Measurements from ENCODE around the gene GDPD5.
A peak's percentile ranks its signal among the peaks of the same experiment; 100 is the strongest.

Gene GDPD5

DNA sequence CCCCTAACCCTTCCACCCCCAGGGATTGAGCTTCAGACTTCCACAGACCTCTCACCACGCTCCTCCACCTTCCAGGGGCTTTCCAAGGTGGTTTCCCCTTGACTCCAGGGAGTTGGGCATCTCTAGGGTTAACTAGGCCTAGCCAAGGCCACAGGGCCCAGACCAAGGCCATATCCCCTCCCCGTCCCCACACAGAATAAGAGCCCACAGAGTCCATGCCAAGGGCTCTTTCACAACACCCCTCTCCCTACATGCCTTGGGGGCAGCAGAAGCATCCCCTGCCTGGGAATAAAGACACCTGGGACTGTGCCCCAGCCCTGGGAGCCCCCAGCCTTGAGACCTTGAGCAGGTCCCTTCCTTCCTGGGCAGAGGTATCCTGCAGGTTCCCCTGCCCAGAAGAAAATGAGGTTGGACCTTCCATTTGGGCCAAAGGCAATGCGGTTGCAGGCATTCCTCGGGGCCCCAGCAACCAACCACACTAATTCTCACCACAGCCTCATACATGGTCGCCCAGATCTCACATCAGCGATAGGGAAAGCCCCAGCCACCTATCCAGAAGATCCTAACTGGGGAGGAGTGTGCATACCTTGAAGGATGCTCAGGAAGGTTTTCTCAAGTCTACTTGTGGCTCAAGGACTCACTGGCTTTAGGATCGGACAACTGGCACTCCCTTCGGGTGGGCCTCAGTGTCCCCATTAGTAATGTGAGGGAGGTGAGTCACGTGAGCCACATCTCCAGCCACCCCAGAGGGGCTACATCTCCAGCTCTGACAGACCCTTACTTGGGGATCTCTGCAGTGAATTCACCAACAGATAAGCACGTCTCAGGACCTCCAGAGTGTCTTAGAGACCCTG lies 1.7 kb downstream of the GDPD5 start:
- H3K4me3 ChIP-seq (ENCODE audit: low read length), result peak overlapping the region; percentile 45
- H3K4me1 ChIP-seq (ENCODE audit: insufficient read depth, low read length), result peaks cover 9% of the 10 kb centered on the region
- H3K27me3 ChIP-seq (ENCODE audit: insufficient read depth, low read length), result peaks cover 43% of the 10 kb centered on the region

DNA sequence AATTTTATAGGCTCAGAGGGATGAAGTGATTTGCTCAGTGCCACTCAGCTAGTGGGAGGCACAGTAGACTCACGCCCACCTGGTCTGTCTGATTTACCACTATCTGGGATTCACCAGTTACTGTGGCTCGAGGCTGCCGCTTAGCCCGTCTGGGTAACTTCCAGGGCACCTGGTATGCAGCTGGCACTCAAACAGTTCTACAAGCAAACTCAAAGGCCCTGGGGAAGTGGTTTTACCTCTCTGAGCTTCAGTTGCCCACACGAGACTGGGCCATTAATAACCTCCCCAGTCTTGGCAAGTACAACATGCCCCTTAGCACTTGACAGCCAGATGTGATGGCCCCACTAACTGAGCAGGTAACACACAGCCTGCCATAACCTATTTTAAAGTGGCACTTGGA lies 2.6 kb downstream of the GDPD5 start:
- Histone ChIP-seq H3K36me3 (ENCODE audit: insufficient read depth, low read length) (no peaks in the 10 kb centered on the region), H3K27me3 (ENCODE audit: insufficient read depth, low read length) (peaks cover 43% of the 10 kb centered on the region), H3K9me3 (ENCODE audit: low read length) (no peaks in the 10 kb centered on the region), H3K4me3 (ENCODE audit: low read length) (no peak overlapping the region), H2AFZ (ENCODE audit: low read depth, low read length) (no peak overlapping the region), H3K4me1 (ENCODE audit: insufficient read depth, low read length) (peaks cover 9% of the 10 kb centered on the region)

More for the DNA sequence above, 1.7 kb downstream of the GDPD5 start:
- no peaks in the 10 kb centered on the region for H3K9me3 ChIP-seq (ENCODE audit: low read length)
- H2AFZ ChIP-seq (ENCODE audit: low read depth, low read length), result no peak overlapping the region
- no peaks in the 10 kb centered on the region for H3K36me3 ChIP-seq (ENCODE audit: insufficient read depth, low read length)

DNA sequence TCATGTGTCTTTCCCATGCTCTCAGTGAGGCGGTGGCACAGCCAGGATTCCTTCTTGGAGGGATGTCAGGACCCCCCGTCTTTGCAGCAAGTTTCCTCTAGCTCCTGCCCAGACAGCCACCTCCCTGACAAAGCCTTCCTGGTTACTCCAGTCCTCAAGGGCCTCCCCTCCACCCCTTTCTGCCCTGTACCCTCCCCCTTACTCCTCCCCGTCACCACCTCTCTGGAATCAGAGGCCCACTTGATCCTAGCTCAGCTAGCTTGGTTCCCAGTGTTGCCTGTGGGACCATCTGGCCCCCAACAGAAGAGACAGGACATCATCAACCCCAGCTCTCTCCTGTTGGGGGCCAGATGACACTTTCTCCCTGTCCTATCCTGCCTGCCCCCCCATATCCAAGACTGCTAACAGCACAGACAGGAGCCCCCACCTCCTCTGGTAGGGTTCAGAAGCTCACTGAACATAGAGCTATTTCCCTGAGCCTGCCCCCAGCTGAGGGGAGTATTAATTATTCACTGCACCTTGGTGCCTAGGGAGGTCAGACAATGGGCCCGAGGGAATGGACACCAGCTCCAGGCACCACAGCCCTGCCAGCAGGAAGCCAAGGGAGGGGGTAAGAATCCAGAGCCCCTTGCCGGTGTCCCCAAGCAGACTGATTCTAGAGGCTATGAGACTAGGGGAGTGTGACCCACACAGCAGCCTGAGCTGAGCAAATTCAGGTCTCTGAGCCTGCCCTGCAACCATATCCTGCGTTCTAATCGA lies 3.3 kb downstream of the GDPD5 start:
- H3K9me3 ChIP-seq (ENCODE audit: low read length), result no peaks in the 10 kb centered on the region
- peaks cover 43% of the 10 kb centered on the region for H3K27me3 ChIP-seq (ENCODE audit: insufficient read depth, low read length)
- H3K36me3 ChIP-seq (ENCODE audit: insufficient read depth, low read length), result no peaks in the 10 kb centered on the region
- H3K4me3 ChIP-seq (ENCODE audit: low read length), result no peak overlapping the region
- H2AFZ ChIP-seq (ENCODE audit: low read depth, low read length), result no peak overlapping the region
- peaks cover 9% of the 10 kb centered on the region for H3K4me1 ChIP-seq (ENCODE audit: insufficient read depth, low read length)

DNA sequence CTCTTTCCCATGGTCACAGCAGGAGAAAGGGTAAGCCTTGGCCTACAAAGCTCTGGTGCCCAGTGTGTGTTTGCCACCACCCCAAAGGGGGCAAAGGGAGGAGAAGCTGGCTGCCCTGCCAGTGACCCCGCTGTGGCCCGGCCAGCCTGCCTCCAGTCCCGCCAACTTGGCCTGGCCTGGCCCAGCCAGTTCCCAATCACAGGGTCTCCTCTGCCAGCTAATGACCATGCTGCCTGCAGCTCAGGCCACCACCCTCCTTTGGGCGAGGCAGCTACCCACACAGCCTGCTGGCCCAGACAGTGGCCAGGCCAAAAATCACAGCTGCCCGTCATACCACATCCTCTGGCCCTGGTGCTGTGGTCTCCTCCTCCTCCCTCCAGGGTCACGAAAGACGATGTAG lies 5.1 kb downstream of the GDPD5 start:
- Histone ChIP-seq H3K36me3 (ENCODE audit: insufficient read depth, low read length) (no peaks in the 10 kb centered on the region), H3K4me1 (ENCODE audit: insufficient read depth, low read length) (peaks cover 9% of the 10 kb centered on the region), H3K4me3 (ENCODE audit: low read length) (no peak overlapping the region), H3K27me3 (ENCODE audit: insufficient read depth, low read length) (peaks cover 46% of the 10 kb centered on the region), H2AFZ (ENCODE audit: low read depth, low read length) (no peak overlapping the region), H3K9me3 (ENCODE audit: low read length) (peaks cover 3% of the 10 kb centered on the region)

DNA sequence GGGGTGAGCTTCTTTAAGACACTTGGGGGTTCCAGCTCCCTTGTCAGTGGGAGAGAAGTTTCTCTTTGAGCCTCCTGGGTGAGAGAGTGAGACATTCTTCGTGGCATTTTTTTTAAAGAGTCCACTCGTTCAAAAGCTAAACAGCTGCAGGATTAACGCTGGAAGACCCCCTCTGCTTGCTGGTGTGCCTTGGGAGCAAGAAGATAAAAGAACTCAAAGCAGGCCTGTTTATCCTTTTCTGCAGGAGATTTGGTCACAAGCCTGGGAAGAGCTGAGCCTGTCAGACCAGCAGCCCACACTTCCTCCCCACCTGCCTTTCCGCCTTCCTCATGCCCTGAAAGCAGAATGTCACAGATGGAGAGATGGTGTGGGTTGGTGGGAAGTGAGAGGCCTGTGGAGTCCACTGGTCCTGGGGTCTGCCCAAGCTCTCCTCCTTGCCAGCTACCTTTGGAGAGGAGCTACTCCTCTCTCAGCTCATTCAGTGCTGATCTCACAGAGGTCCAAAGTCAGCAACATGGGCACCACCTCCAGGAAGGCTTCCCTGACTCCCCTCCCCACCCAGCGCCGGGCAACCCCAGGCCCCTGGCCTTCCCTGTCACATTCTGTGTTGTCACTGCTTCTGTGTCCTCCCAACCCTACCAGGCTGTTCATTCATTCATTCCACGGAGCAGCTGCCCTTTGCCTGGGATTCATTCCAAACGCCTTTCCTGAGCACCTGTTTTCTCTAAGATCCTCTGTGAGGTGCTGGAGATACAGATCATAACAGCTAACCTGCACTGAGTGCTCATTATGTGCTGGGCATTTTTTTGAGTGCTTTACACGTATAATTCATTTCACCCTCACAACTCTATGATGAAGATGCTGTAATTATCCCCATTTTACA lies 6.7 kb downstream of the GDPD5 start:
- peaks cover 39% of the 10 kb centered on the region for H3K27me3 ChIP-seq (ENCODE audit: insufficient read depth, low read length)
- H3K4me1 ChIP-seq (ENCODE audit: insufficient read depth, low read length), result no peaks in the 10 kb centered on the region
- H2AFZ ChIP-seq (ENCODE audit: low read depth, low read length), result no peak overlapping the region
- H3K9me3 ChIP-seq (ENCODE audit: low read length), result peaks cover 3% of the 10 kb centered on the region
- no peak overlapping the region for H3K4me3 ChIP-seq (ENCODE audit: low read length)
- no peaks in the 10 kb centered on the region for H3K36me3 ChIP-seq (ENCODE audit: insufficient read depth, low read length)

DNA sequence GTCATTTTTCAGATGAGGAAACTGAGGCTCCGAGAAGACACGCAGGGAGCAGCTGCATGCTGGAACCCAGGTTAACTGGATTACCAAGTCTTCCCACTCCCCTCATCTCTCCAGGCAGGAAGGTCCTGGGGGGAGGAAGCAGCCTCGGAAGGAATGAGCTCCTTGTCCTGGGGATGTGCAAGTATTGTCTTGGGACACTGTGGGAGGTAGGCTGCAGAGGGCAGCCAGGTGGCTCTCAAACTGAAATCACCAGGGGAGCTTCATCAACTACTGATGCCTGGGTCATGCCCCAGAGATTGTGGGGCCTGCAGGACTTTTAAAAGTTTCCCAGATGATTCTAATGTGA lies 7.6 kb downstream of the GDPD5 start:
- Histone ChIP-seq H2AFZ (ENCODE audit: low read depth, low read length) (no peak overlapping the region), H3K27me3 (ENCODE audit: insufficient read depth, low read length) (peaks cover 31% of the 10 kb centered on the region), H3K4me3 (ENCODE audit: low read length) (no peak overlapping the region), H3K4me1 (ENCODE audit: insufficient read depth, low read length) (no peaks in the 10 kb centered on the region), H3K36me3 (ENCODE audit: insufficient read depth, low read length) (no peaks in the 10 kb centered on the region), H3K9me3 (ENCODE audit: low read length) (peaks cover 3% of the 10 kb centered on the region)

DNA sequence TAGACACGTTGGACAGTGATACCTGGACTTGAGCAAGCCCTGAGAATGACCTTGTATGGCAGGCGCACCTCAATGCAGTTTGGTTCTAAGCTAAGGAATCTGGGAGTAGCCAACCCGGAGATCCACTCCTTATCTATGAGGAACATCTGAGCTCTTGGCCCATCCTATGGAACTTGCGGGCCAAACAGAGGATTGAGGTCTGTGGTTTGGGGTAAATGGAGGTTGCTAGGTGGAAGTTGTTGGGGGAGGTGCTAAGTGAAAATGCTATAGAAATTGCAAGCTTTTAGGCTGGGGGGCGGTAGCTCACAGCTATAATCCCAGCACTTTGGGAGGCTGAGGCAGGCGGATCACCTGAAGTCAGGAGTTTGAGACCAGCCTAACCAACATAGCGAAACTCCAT lies 8.9 kb downstream of the GDPD5 start:
- H2AFZ ChIP-seq (ENCODE audit: low read depth, low read length), result no peak overlapping the region
- no peak overlapping the region for H3K4me3 ChIP-seq (ENCODE audit: low read length)
- peaks cover 18% of the 10 kb centered on the region for H3K27me3 ChIP-seq (ENCODE audit: insufficient read depth, low read length)
- peaks cover 3% of the 10 kb centered on the region for H3K9me3 ChIP-seq (ENCODE audit: low read length)
- peaks cover 5% of the 10 kb centered on the region for H3K4me1 ChIP-seq (ENCODE audit: insufficient read depth, low read length)
- H3K36me3 ChIP-seq (ENCODE audit: insufficient read depth, low read length), result no peaks in the 10 kb centered on the region

DNA sequence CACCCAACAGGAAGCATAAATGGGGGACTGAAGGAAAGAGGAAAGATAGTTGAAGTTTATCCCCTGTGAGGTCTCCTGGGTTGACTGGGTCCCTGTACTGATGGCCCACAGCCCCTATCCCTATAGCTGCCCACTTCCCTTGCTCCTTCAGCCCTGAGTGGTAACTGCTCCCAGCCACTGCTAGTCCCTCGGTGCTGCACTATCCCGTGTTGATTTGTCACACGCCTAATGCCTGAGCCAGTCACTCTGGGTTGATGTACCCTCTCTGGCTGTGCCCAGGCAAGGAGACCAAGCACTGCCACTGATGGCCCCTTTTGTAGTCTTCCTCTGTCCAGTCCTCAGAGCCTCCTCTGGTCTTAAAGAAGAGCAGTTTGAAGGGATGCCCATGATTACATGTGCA lies 9.6 kb downstream of the GDPD5 start:
- H3K4me1 ChIP-seq (ENCODE audit: insufficient read depth, low read length), result peaks cover 5% of the 10 kb centered on the region
- H3K4me3 ChIP-seq (ENCODE audit: low read length), result no peak overlapping the region
- peaks cover 3% of the 10 kb centered on the region for H3K9me3 ChIP-seq (ENCODE audit: low read length)
- no peak overlapping the region for H2AFZ ChIP-seq (ENCODE audit: low read depth, low read length)
- no peaks in the 10 kb centered on the region for H3K36me3 ChIP-seq (ENCODE audit: insufficient read depth, low read length)
- peaks cover 20% of the 10 kb centered on the region for H3K27me3 ChIP-seq (ENCODE audit: insufficient read depth, low read length)

DNA sequence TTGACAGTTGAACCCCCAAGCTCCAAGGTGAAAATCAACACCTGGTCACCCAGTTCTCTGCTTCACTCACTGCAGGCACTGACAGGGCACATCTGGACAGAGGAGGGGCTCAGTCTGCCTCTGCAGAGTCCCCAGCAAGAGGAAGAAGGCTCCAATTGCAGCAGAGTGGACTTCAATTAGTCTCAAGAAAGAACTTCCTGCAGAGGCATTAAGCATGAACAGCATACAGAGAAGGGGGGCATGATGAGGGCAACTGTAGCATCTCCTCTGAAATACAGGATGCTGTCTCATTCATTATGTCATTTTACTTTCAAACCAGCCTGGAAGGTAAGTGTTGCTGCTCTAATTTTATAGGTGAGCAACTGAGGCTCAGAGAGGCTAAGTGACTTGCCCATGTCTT lies 11.1 kb downstream of the GDPD5 start:
- Histone ChIP-seq H3K9me3 (ENCODE audit: low read length) (peaks cover 3% of the 10 kb centered on the region), H2AFZ (ENCODE audit: low read depth, low read length) (no peak overlapping the region), H3K27me3 (ENCODE audit: insufficient read depth, low read length) (peaks cover 10% of the 10 kb centered on the region), H3K4me1 (ENCODE audit: insufficient read depth, low read length) (peaks cover 5% of the 10 kb centered on the region), H3K4me3 (ENCODE audit: low read length) (no peak overlapping the region), H3K36me3 (ENCODE audit: insufficient read depth, low read length) (no peaks in the 10 kb centered on the region)

DNA sequence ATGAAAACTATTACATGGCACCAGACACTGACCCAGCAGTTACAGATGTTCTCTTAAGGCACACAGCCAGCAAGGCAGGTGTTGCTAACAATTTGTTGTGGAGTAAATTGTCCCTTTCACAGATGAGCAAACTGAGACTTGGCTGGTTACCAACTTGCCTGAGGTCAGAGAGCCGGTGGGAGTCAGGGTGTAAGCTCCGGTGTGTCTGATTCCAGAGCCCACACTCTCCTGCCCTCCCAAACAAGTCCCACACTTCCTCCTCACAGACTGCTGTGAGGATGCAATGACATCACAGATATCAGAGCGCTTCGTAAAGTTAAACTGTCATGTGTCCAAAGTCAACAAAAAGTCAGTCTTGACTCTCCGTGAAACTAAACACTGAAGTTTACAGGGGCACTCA lies 12.5 kb downstream of the GDPD5 start:
- H3K9me3 ChIP-seq (ENCODE audit: low read length), result peaks cover 3% of the 10 kb centered on the region
- no peaks in the 10 kb centered on the region for H3K36me3 ChIP-seq (ENCODE audit: insufficient read depth, low read length)
- peaks cover 5% of the 10 kb centered on the region for H3K4me1 ChIP-seq (ENCODE audit: insufficient read depth, low read length)
- H3K27me3 ChIP-seq (ENCODE audit: insufficient read depth, low read length), result peaks cover 12% of the 10 kb centered on the region
- H3K4me3 ChIP-seq (ENCODE audit: low read length), result no peak overlapping the region
- H2AFZ ChIP-seq (ENCODE audit: low read depth, low read length), result no peak overlapping the region

DNA sequence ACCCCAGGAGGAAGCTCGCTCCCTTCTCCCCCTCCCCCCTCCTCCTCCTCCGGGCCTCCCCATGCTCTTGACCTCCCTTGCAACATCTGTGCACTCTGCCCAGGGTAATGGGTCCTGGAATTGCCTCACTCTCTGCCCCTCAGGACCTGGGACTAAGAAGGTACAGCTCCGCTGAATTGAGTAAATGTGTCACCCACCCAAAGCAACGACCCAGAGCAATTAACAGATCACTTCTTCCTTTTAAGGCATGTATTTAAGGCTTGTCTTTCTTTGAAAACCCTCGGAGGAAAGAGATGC lies 15.1 kb downstream of the GDPD5 start:
- H2AFZ ChIP-seq (ENCODE audit: low read depth, low read length), result no peak overlapping the region
- no peak overlapping the region for H3K4me3 ChIP-seq (ENCODE audit: low read length)
- peaks cover 18% of the 10 kb centered on the region for H3K27me3 ChIP-seq (ENCODE audit: insufficient read depth, low read length)
- H3K36me3 ChIP-seq (ENCODE audit: insufficient read depth, low read length), result no peaks in the 10 kb centered on the region
- peaks cover 5% of the 10 kb centered on the region for H3K4me1 ChIP-seq (ENCODE audit: insufficient read depth, low read length)
- no peaks in the 10 kb centered on the region for H3K9me3 ChIP-seq (ENCODE audit: low read length)

DNA sequence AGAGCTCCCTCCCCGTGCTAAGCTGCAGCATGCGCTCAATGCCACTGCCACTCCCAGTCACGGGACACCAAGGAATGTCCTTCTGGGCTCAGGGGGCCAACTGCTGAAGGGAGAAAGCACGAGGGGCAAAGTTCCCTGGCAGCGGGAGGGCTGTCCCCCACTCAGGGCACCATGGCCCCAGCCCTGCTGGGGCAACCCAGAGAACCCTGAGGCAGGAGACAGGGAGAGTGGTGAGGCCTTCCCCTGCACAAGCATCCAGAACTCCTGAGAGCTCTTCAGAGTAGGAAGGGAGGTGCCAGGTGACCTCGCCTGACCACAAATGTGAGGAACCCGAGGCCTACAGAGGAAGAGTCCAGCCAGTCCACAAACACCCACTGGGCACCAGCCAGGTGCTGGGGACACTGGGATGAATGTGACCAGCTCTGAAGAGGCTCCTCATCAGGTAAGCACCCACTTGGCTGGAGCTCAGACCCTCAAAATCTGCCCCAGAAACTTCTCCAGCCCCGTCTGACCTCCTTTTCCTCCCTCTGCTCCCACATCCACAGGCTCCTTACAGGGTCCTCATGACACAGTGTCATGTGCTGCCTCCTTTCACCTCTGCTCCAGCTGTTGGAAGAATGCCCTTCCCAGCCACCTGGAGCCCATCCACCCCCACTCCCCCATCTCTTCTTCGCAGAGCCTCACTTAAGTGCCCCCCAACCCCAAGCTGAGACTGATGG lies 15.6 kb downstream of the GDPD5 start:
- Histone ChIP-seq H3K4me1 (ENCODE audit: insufficient read depth, low read length) (peaks cover 5% of the 10 kb centered on the region), H2AFZ (ENCODE audit: low read depth, low read length) (no peak overlapping the region), H3K4me3 (ENCODE audit: low read length) (no peak overlapping the region), H3K36me3 (ENCODE audit: insufficient read depth, low read length) (no peaks in the 10 kb centered on the region), H3K9me3 (ENCODE audit: low read length) (no peaks in the 10 kb centered on the region), H3K27me3 (ENCODE audit: insufficient read depth, low read length) (peaks cover 18% of the 10 kb centered on the region)

Measured in neuron (in vitro differentiated cells).